ENCODE results near the gene AKAP6. TPM values are rescaled to one million over a fixed set of nuclear protein-coding genes. Genes with fewer than 3 reads are reported as not detected.

AKAP6 gene
- total and polyA plus RNA-seq, 10 of the 15 experiments (the other 5 are each of a cell fraction or from before 2014, with no cell fraction given): 0.35 to 5.9 (median 2.2) TPM

DNA sequence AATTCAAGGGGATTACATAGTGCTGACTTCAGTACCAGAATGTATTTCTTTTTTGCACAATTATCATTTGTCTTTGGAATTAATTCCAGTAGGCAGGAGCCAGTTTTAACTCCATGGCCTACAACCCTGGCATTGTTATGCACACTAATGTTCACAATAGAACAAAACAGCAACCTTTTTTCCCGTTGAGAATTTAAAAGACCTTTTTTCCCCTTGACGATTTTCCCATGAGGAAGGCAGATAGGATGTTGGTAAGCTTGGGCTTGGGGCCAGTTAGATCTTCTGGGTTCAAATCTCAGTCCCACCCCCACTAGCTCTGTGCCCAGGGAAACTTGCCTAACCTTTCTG lies 13.7 kb downstream of the AKAP6 start:
- BruUV-seq (replicated peaks): no TSS peak
- H3K4me1 ChIP-seq (ENCODE audit: control insufficient read depth, insufficient read depth, low read length): no peaks in the 10 kb centered on the region

More for the DNA sequence above, 13.7 kb downstream of the AKAP6 start:
- H3K27me3 ChIP-seq (replicated peaks in 1 of 2; ENCODE audit: control insufficient read depth in 2 of 2, insufficient read depth in 2 of 2, low read length in 1 of 2): no peaks in the 10 kb centered on the region
- FAIRE-seq: no peak
- H3K9ac ChIP-seq (ENCODE audit: control insufficient read depth, insufficient read depth, low read length): no peak overlapping the region
- in situ Hi-C loops (cut with MboI) (no loop called here), intact Hi-C loops (cut with micrococcal nuclease; ENCODE audit: unreplicated experiment) (no loop called here)
- H3K4me3 ChIP-seq: no peak overlapping the region
- no peak overlapping the region for H3K27ac ChIP-seq (ENCODE audit: control insufficient read depth, insufficient read depth)
- POLR2A ChIA-PET: no interaction called here
- CTCF ChIA-PET: no interaction called here
- SMC1A ChIA-PET (ENCODE audit: uncharacterized antibody, unreplicated experiment): interaction anchor here (1.3 to 2.9 kb wide), 2 partner anchors 8 to 11 kb away, joined by 5 to 10 read pairs; no protein-coding TSS in a partner anchor
- no peak overlapping the region for H3K4me2 ChIP-seq (ENCODE audit: control insufficient read depth, insufficient read depth)
- no peak for TF ChIP-seq YY1 (IDR thresholded peaks at IDR 0.05; ENCODE audit: low read depth, low read length)
- TF ChIP-seq YBX1 (IDR thresholded peaks at IDR 0.05): no peak
- TF ChIP-seq SREBF2 (IDR thresholded peaks at IDR 0.05; ENCODE audit: low read length): no peak
- TF ChIP-seq SUZ12 (IDR thresholded peaks at IDR 0.05; ENCODE audit: unreplicated experiment): no peak
- TF ChIP-seq ELK1 (IDR thresholded peaks at IDR 0.05; ENCODE audit: low read depth, low read length): no peak
- no peak for TF ChIP-seq ZBTB11 (CRISPR knock-in tag; IDR thresholded peaks at IDR 0.05)
- WGBS (ENCODE audit: insufficient coverage, insufficient replicate concordance, low lambda C conversion rate, missing lambda C conversion rate): 23% methylated on average over 2 of the region's 2 CpGs
- no peaks in the 10 kb centered on the region for H3K79me2 ChIP-seq (ENCODE audit: control insufficient read depth, insufficient read depth, low read length)
- no peaks in the 10 kb centered on the region for H3K36me3 ChIP-seq (ENCODE audit: control insufficient read depth in 2 of 2, insufficient read depth in 2 of 2, low read length in 1 of 2)
- no peaks in the 10 kb centered on the region for H3K9me3 ChIP-seq (replicated peaks; ENCODE audit: control insufficient read depth, insufficient read depth, low read length)
- no peak for DNase-seq (ENCODE audit: low read depth, low spot score)
- RAD21 ChIA-PET (ENCODE audit: unreplicated experiment): no interaction called here
- no peak overlapping the region for H2AFZ ChIP-seq (ENCODE audit: control insufficient read depth, low read depth, low read length)
- no peak for ATAC-seq
- no peaks in the 10 kb centered on the region for H4K20me1 ChIP-seq (ENCODE audit: control insufficient read depth, insufficient read depth)
